ENCODE data around the gene SNRK. TPM values are rescaled to one million over a fixed set of nuclear protein-coding genes. Genes with fewer than 3 reads are reported as not detected.

SNRK gene
- total RNA-seq, 1 experiment from 2014 or later, result 12.0 TPM

DNA sequence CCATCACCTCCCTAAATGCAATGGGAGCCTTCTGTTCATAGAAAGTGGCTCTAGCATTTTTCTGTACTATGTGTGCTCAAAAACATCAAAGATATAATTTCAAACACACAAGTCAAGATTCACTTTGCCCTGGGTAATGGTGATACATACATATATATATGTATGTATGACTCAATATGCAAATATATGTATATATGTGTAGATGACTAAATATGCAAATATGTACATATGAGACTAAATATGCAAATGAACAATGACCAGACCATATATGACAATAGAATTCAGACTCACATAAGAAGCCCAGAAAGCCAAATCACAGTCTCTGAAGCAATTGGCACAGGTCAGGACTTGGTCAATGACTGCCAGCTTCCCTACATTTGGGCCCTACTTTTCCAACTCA is 36.9 kb upstream of the SNRK start:
- no peak for DNase-seq
- Histone ChIP-seq H3T11ph (ENCODE audit: low read length) (no peak overlapping the region), H2BK12ac (ENCODE audit: insufficient read length, low read depth, low read length) (no peak overlapping the region), H3K18ac (ENCODE audit: insufficient read length, low read depth, low read length) (no peak overlapping the region), H4K5ac (ENCODE audit: insufficient read length, low read depth, low read length) (no peak overlapping the region), H3K56ac (ENCODE audit: insufficient read length, low read depth, low read length) (no peak overlapping the region), H3K9ac (ENCODE audit: extremely low read depth, insufficient read length, low read length) (no peak overlapping the region), H3K27ac (ENCODE audit: insufficient read length, low read depth, low read length) (no peak overlapping the region), H3K23me2 (ENCODE audit: insufficient read length, low read depth, low read length, poor library complexity, severe bottlenecking) (no peaks in the 10 kb centered on the region), H4K20me1 (ENCODE audit: control insufficient read depth, insufficient read depth, insufficient read length) (no peaks in the 10 kb centered on the region), H3K4me1 (ENCODE audit: insufficient read depth, low read length) (no peaks in the 10 kb centered on the region; the same call in 1 of the 2 replicates), H2BK15ac (ENCODE audit: low read depth, low read length) (no peak overlapping the region), H3K79me2 (ENCODE audit: insufficient read depth, low read length) (no peaks in the 10 kb centered on the region), H3K14ac (ENCODE audit: insufficient read depth, low read length) (no peak overlapping the region), H2BK5ac (ENCODE audit: insufficient read length, low read length) (no peak overlapping the region), H2BK20ac (ENCODE audit: low read depth, low read length, poor library complexity, severe bottlenecking) (no peak overlapping the region), H4K91ac (ENCODE audit: insufficient read length, low read depth, low read length) (no peak overlapping the region), H3K79me1 (ENCODE audit: insufficient read depth, low read depth, low read length, poor library complexity, severe bottlenecking) (no peaks in the 10 kb centered on the region), H3K27me3 (ENCODE audit: insufficient read depth, low read length) (no peaks in the 10 kb centered on the region), H3K4ac (ENCODE audit: low read depth, low read length) (no peak overlapping the region), H2AK5ac (ENCODE audit: insufficient read length, low read length) (no peak overlapping the region), H2AFZ (ENCODE audit: low read length) (no peak overlapping the region), H3K4me2 (ENCODE audit: insufficient read depth, insufficient read length, low read length) (no peak overlapping the region), H2BK120ac (ENCODE audit: low read depth, low read length, poor library complexity, severe bottlenecking) (no peak overlapping the region), H4K8ac (replicated peaks; ENCODE audit: insufficient read length, low read depth, low read length) (no peak overlapping the region), H3K23ac (ENCODE audit: insufficient read length, low read depth, low read length) (no peak overlapping the region), H3K9me3 (ENCODE audit: control insufficient read depth, low read depth, low read length) (no peaks in the 10 kb centered on the region)
- Mint-ChIP-seq H3K36me3 (ENCODE audit: insufficient read depth in 1 of 3, low read depth in 3 of 3) (peaks cover 0 to 1% (median 0%) of the 10 kb centered on the region in 3 experiments; a peak in 1 of 7 replicates), H3K27me3 (ENCODE audit: low read depth) (peaks cover 3% of the 10 kb centered on the region), H3K9me3 (no peaks in the 10 kb centered on the region), H3K27ac (no peak overlapping the region), H3K4me1 (peaks cover 31 to 38% of the 10 kb centered on the region in 2 experiments), H3K4me3 (no peak overlapping the region)
- TF ChIP-seq, protein P1, sequence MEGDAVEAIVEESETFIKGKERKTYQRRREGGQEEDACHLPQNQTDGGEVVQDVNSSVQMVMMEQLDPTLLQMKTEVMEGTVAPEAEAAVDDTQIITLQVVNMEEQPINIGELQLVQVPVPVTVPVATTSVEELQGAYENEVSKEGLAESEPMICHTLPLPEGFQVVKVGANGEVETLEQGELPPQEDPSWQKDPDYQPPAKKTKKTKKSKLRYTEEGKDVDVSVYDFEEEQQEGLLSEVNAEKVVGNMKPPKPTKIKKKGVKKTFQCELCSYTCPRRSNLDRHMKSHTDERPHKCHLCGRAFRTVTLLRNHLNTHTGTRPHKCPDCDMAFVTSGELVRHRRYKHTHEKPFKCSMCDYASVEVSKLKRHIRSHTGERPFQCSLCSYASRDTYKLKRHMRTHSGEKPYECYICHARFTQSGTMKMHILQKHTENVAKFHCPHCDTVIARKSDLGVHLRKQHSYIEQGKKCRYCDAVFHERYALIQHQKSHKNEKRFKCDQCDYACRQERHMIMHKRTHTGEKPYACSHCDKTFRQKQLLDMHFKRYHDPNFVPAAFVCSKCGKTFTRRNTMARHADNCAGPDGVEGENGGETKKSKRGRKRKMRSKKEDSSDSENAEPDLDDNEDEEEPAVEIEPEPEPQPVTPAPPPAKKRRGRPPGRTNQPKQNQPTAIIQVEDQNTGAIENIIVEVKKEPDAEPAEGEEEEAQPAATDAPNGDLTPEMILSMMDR (conservative IDR thresholded peaks at IDR 0.05), result no peak
